Smooth muscle cell (in vitro differentiated cells): Measurements from ENCODE around the gene ESRRB. TPM values are rescaled to one million over a fixed set of nuclear protein-coding genes. Genes with fewer than 3 reads are reported as not detected.

Experiments
- DNase-seq: peaks from one replicate; lab custom pipeline; 2025; ENCODE audit not compliant: unreplicated experiment; lab: John Stamatoyannopoulos, UW
- H2AFZ ChIP-seq: fragments of 200-600 bp; sonication (generic); 2 replicates; pipeline ENCODE4 v1.6.0; 2016; ENCODE audit warnings: antibody characterized with exemption, low read depth, mild to moderate bottlenecking
- H3F3A ChIP-seq: fragments of 200-600 bp; sonication (generic); 2 replicates; pipeline ENCODE4 v1.6.0; 2017; ENCODE audit warnings: antibody characterized with exemption, low read depth
- H3K27ac ChIP-seq: fragments of 200-600 bp; sonication (generic); 2 replicates; pipeline ENCODE4 v1.5.1; 2016; ENCODE audit warnings: low read depth, mild to moderate bottlenecking
- H3K27me3 ChIP-seq: fragments of 200-600 bp; sonication (generic); 2 replicates; pipeline ENCODE4 v1.6.1; 2016; ENCODE audit warnings: low read depth, mild to moderate bottlenecking
- H3K36me3 ChIP-seq: fragments of 200-600 bp; sonication (generic); 2 replicates; pipeline ENCODE4 v1.5.1; 2016; ENCODE audit warnings: low read depth
- H3K4me1 ChIP-seq: fragments of 200-600 bp; sonication (generic); 2 replicates; pipeline ENCODE4 v1.5.1; 2016; ENCODE audit warnings: low read depth
- H3K4me2 ChIP-seq: fragments of 200-600 bp; sonication (generic); 2 replicates; pipeline ENCODE4 v1.6.0; 2016; ENCODE audit warnings: mild to moderate bottlenecking
- H3K4me3 ChIP-seq: fragments of 200-600 bp; sonication (generic); 2 replicates; pipeline ENCODE4 v1.5.1; 2016; ENCODE audit warnings: mild to moderate bottlenecking
- H3K79me2 ChIP-seq: fragments of 200-600 bp; sonication (generic); 2 replicates; pipeline ENCODE4 v1.6.0; 2016; ENCODE audit warnings: low read depth, mild to moderate bottlenecking
- H3K9ac ChIP-seq: fragments of 200-600 bp; sonication (generic); 2 replicates; pipeline ENCODE4 v1.6.0; 2016; ENCODE audit warnings: low read depth
- H3K9me3 ChIP-seq: fragments of 200-600 bp; sonication (generic); replicated peaks from 2 replicates; pipeline ENCODE4 v1.5.1; 2016; ENCODE audit warnings: low read depth
- H4K20me1 ChIP-seq: fragments of 200-600 bp; sonication (generic); 2 replicates; pipeline ENCODE4 v1.6.0; 2016; ENCODE audit warnings: low read depth
- CTCF ChIP-seq: fragments of 200-600 bp; sonication (generic); IDR thresholded peaks from 2 replicates; pipeline ENCODE4 v1.5.1; 2017; ENCODE audit warnings: borderline replicate concordance, mild to moderate bottlenecking, antibody characterized with exemption; ENCODE audit not compliant: insufficient read depth, poor library complexity, severe bottlenecking
- WGBS: methylation state at CpG from one replicate; pipeline ENCODE4 v1.1.7; 2016; ENCODE audit warnings: low lambda C conversion rate; 5-methylcytosine and 5-hydroxymethylcytosine counted together
- polyA plus RNA-seq: library from polyadenylated mRNA; unstranded; fragments of >200 nt; fragmentation: Nextera tagmentation; extraction: Ambion mirVana; gene quantifications from 2 replicates; pipeline ENCODE4 v1.2.1, GENCODE V29; 2016
- total RNA-seq: library from RNA; depleted of rRNA; stranded (reverse); fragments of >200 nt; gene quantifications from 2 replicates; pipeline ENCODE4 v1.2.3, GENCODE V29; 2014

ESRRB gene
- total and polyA plus RNA-seq, 2 experiments from 2014 or later = 0.72 TPM; not detected in 1

- peak overlapping the region; percentile 82 for H3K4me2 ChIP-seq
- no peak overlapping the region for H2AFZ ChIP-seq
- no peaks in the 10 kb centered on the region for H3K36me3 ChIP-seq
- no peak overlapping the region for H3K9ac ChIP-seq
- H3K9me3 ChIP-seq = no peaks in the 10 kb centered on the region
- TF ChIP-seq CTCF = no peak
- DNase-seq = no peak
- H3K27ac ChIP-seq = no peak overlapping the region
- no peaks in the 10 kb centered on the region for H3F3A ChIP-seq
- H3K4me3 ChIP-seq = no peak overlapping the region
- H3K4me1 ChIP-seq = peaks cover 15% of the 10 kb centered on the region
- no peaks in the 10 kb centered on the region for H4K20me1 ChIP-seq
- WGBS = 3% methylated on average over 78 of the region's 80 CpGs
- H3K27me3 ChIP-seq = peaks cover 97% of the 10 kb centered on the region
- no peaks in the 10 kb centered on the region for H3K79me2 ChIP-seq
Observed at GRCh38 chr14:76376878-76377734, 1.2 kb downstream of the ESRRB start.

- Histone ChIP-seq H3K27me3 (peaks cover 97% of the 10 kb centered on the region), H3K79me2 (no peaks in the 10 kb centered on the region), H3F3A (no peaks in the 10 kb centered on the region), H3K9me3 (no peaks in the 10 kb centered on the region), H4K20me1 (no peaks in the 10 kb centered on the region), H3K4me2 (no peak overlapping the region), H3K36me3 (no peaks in the 10 kb centered on the region), H3K27ac (no peak overlapping the region), H3K4me3 (no peak overlapping the region), H2AFZ (no peak overlapping the region), H3K9ac (no peak overlapping the region), H3K4me1 (peaks cover 15% of the 10 kb centered on the region)
- 24% methylated on average over 5 of the region's 5 CpGs for WGBS
- TF ChIP-seq CTCF = no peak
- no peak for DNase-seq
Observed at GRCh38 chr14:76377735-76378074, 1.8 kb downstream of the ESRRB start.

- 70% methylated on average over 7 of the region's 7 CpGs for WGBS
- H3K4me2 ChIP-seq = no peak overlapping the region
- no peaks in the 10 kb centered on the region for H4K20me1 ChIP-seq
- TF ChIP-seq CTCF = no peak
- no peak for DNase-seq
- H2AFZ ChIP-seq = no peak overlapping the region
- no peaks in the 10 kb centered on the region for H3F3A ChIP-seq
- H3K9ac ChIP-seq = no peak overlapping the region
- no peak overlapping the region for H3K4me3 ChIP-seq
- no peak overlapping the region for H3K27ac ChIP-seq
- no peaks in the 10 kb centered on the region for H3K9me3 ChIP-seq
- no peaks in the 10 kb centered on the region for H3K79me2 ChIP-seq
- H3K36me3 ChIP-seq = no peaks in the 10 kb centered on the region
- peaks cover 15% of the 10 kb centered on the region for H3K4me1 ChIP-seq
- peaks cover 100% of the 10 kb centered on the region for H3K27me3 ChIP-seq
Observed at GRCh38 chr14:76380991-76381390, 5.1 kb downstream of the ESRRB start.

- no peak for TF ChIP-seq CTCF
- 85% methylated on average over 7 of the region's 7 CpGs for WGBS
- Histone ChIP-seq H3K4me3 (no peak overlapping the region), H3K4me2 (no peak overlapping the region), H3K36me3 (no peaks in the 10 kb centered on the region), H3F3A (no peaks in the 10 kb centered on the region), H3K9me3 (no peaks in the 10 kb centered on the region), H3K27me3 (peaks cover 93% of the 10 kb centered on the region), H3K27ac (no peak overlapping the region), H2AFZ (no peak overlapping the region), H4K20me1 (no peaks in the 10 kb centered on the region), H3K4me1 (peaks cover 5% of the 10 kb centered on the region), H3K9ac (no peak overlapping the region), H3K79me2 (no peaks in the 10 kb centered on the region)
- DNase-seq = no peak
Observed at GRCh38 chr14:76381817-76382494, 6.0 kb downstream of the ESRRB start.
